Vagina (tissue), 2 donors: ENCODE data around the gene RNF208. TPM values are rescaled to one million over a fixed set of nuclear protein-coding genes. Genes with fewer than 3 reads are reported as not detected.

Source experiments
- DNase-seq, 2 donors: peaks; one replicate each; pipeline ENCODE4 v3.0.0-alpha.2; 2017; ENCODE audit errors: extremely low spot score in 2 of 2
- H3K27ac ChIP-seq: fragments of 200-600 bp; sonication (generic); one replicate; pipeline ENCODE4 v1.5.1; 2019
- H3K27me3 ChIP-seq: fragments of 200-600 bp; sonication (generic); one replicate; pipeline ENCODE4 v1.5.1; 2019
- H3K36me3 ChIP-seq, 2 donors: fragments of 200-600 bp; sonication (generic); one replicate each; pipeline ENCODE4 v1.5.1; 2017 to 2019
- H3K4me1 ChIP-seq: fragments of 200-600 bp; sonication (generic); one replicate; pipeline ENCODE4 v1.5.1; 2019
- H3K4me3 ChIP-seq, 2 donors: fragments of 200-600 bp; sonication (generic); 1 replicate in 1 of 2; 2 replicates in 1 of 2; pipeline ENCODE4 v1.5.1; 2016 to 2019
- H3K9me3 ChIP-seq: fragments of 200-600 bp; sonication (generic); one replicate; pipeline ENCODE4 v1.5.1; 2019
- POLR2A ChIP-seq, 2 donors: fragments of 450-650 bp; IDR thresholded peaks; one replicate each; pipeline ENCODE4 v1.6.1; 2017; ENCODE audit warnings: antibody characterized with exemption in 2 of 2, mild to moderate bottlenecking in 2 of 2, moderate library complexity in 2 of 2
- POLR2AphosphoS5 ChIP-seq, 2 donors: sonication (generic); formaldehyde crosslinking; IDR thresholded peaks; one replicate each; pipeline ENCODE4 v1.9.0; 2017; ENCODE audit warnings: antibody characterized with exemption in 2 of 2, mild to moderate bottlenecking in 2 of 2, low read depth in 1 of 2; ENCODE audit not compliant: insufficient read depth in 1 of 2
- intact Hi-C: fragments of 100-400 bp; cut with DNase I; formaldehyde crosslinking; loops from one replicate; pipeline ENCODE4 v1.15.1; 2023
- total RNA-seq: library from RNA; depleted of rRNA; stranded (reverse); fragments of >200 nt; gene quantifications from one replicate; pipeline ENCODE4 v1.2.3, GENCODE V29; 2016
- TF ChIP-seq, protein P1 (sequence below), 3 experiments: fragments of 450-650 bp in 2 of 3; fragments of 200-600 bp in 1 of 3; sonication (generic) in 1 of 3; IDR thresholded peaks; one replicate each; pipeline ENCODE4 v1.5.1; 2017 to 2019; ENCODE audit warnings: antibody characterized with exemption in 3 of 3, mild to moderate bottlenecking in 2 of 3, moderate library complexity in 2 of 3

Gene RNF208
- total RNA-seq, 1 donor from 2014 or later = 0.98 TPM

DNA sequence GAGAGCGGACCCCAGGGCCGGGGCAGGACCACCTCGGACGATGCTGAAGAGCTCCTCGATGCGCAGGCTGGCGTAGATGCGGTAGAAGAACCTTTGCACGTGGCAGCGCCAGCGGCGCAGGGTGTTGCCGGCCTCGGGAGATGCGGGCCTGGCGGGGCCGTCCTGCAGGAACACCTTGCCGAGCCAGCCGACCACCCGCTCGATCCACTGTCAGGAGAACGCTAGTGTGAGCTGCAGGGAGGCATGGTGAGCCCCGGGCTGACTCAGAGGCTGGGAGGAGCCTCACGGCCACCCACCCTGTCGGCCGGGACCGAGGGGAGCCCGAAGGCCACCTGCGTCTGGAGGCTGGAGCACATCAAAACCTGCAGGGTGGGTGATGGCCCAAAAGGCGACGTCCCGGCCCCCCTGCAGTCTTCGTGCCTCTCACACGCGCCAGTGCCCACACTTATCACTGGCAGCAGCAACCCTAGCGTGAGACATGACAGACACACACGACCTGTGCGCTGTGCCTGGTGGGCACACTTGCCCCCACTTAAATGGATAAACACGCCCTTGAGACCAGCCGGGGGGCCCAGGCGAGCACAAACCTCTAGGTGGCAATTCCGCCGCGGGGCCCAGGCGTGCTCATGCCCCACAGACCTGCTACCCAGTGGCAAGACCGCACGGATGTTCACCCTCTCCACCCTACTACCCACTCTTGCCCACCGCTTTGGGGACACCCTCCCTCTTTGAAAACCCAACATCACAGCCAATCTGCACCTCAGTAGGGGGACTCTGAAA lies 37.0 kb downstream of the RNF208 start:
- intact Hi-C loops = no loop called here
- no peak overlapping the region for H3K27ac ChIP-seq
- no peaks in the 10 kb centered on the region for H3K27me3 ChIP-seq
- H3K36me3 ChIP-seq = peaks cover 0 to 48% of the 10 kb centered on the region in 2 donors
- no peak for DNase-seq
- H3K4me3 ChIP-seq = no peak overlapping the region
- TF ChIP-seq POLR2AphosphoS5 (IDR thresholded peaks at IDR 0.05; ENCODE audit: insufficient read depth in 1 of 2, low read depth in 1 of 2) (no peak), POLR2A (IDR thresholded peaks at IDR 0.05) (no peak)
- TF ChIP-seq, protein P1, sequence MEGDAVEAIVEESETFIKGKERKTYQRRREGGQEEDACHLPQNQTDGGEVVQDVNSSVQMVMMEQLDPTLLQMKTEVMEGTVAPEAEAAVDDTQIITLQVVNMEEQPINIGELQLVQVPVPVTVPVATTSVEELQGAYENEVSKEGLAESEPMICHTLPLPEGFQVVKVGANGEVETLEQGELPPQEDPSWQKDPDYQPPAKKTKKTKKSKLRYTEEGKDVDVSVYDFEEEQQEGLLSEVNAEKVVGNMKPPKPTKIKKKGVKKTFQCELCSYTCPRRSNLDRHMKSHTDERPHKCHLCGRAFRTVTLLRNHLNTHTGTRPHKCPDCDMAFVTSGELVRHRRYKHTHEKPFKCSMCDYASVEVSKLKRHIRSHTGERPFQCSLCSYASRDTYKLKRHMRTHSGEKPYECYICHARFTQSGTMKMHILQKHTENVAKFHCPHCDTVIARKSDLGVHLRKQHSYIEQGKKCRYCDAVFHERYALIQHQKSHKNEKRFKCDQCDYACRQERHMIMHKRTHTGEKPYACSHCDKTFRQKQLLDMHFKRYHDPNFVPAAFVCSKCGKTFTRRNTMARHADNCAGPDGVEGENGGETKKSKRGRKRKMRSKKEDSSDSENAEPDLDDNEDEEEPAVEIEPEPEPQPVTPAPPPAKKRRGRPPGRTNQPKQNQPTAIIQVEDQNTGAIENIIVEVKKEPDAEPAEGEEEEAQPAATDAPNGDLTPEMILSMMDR (IDR thresholded peaks at IDR 0.05) = no peak
- H3K4me1 ChIP-seq = peaks cover 39% of the 10 kb centered on the region
- H3K9me3 ChIP-seq = no peaks in the 10 kb centered on the region

DNA sequence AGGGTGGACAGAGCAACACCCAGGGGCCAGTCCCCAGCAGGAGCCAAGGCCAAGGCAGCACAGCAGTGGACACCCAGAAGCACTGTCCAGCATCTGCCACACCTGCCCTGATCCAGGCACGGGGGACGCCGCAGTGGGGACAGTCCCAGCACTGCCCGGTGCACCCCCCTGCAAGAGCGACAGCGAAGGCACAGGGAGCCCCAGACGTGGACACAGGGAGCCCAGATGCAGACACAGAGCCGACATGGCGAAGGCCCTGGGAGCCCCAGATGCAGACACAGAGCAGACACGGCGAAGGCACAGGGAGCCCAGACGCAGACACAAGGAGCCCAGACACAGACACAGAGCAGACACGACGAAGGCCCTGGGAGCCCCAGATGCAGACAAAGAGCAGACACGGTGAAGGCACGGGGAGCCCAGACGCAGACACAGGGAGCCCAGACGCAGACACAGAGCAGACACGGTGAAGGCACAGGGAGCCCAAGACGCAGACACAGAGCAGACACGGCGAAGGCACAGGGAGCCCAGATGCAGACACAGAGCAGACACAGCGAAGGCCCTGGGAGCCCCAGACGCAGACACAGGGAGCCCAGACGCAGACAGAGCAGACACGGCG lies 38.0 kb downstream of the RNF208 start:
- Histone ChIP-seq H3K36me3 (peaks cover 0 to 51% of the 10 kb centered on the region in 2 donors), H3K27me3 (no peaks in the 10 kb centered on the region), H3K4me1 (peaks cover 29% of the 10 kb centered on the region), H3K4me3 (no peak overlapping the region), H3K9me3 (no peaks in the 10 kb centered on the region), H3K27ac (no peak overlapping the region)
- no peak for DNase-seq
- intact Hi-C loops = no loop called here
- TF ChIP-seq POLR2AphosphoS5 (IDR thresholded peaks at IDR 0.05; ENCODE audit: insufficient read depth in 1 of 2, low read depth in 1 of 2) = no peak

DNA sequence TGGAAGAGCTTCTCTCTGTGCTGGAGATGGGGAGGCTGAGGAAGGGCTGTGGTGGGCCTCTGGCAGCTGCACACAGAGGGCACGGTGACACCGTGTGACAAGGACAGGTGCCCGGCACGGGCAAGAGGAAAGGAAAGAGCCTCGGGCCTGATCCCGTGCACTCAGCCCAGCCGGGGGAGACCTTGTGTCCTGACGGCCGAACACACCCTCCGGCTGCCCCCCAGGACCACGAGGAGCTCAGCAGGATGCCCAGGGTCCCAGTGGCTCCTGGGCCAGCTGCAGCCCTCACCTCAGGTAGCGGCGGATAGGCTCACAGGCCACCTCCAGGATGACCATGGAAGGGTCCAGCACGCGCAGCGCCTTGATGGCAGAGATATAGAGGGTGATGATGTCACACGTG lies 39.2 kb downstream of the RNF208 start:
- no peak overlapping the region for H3K4me3 ChIP-seq
- peaks cover 0 to 59% of the 10 kb centered on the region in 2 donors for H3K36me3 ChIP-seq
- TF ChIP-seq POLR2A (IDR thresholded peaks at IDR 0.05) = no peak
- TF ChIP-seq POLR2AphosphoS5 (IDR thresholded peaks at IDR 0.05; ENCODE audit: insufficient read depth in 1 of 2, low read depth in 1 of 2) = no peak
- TF ChIP-seq, protein P1 (IDR thresholded peaks at IDR 0.05) = no peak
- no peaks in the 10 kb centered on the region for H3K27me3 ChIP-seq
- no peak for DNase-seq
- H3K9me3 ChIP-seq = no peaks in the 10 kb centered on the region
- intact Hi-C loops = no loop called here
- H3K27ac ChIP-seq = no peak overlapping the region
- peaks cover 27% of the 10 kb centered on the region for H3K4me1 ChIP-seq

DNA sequence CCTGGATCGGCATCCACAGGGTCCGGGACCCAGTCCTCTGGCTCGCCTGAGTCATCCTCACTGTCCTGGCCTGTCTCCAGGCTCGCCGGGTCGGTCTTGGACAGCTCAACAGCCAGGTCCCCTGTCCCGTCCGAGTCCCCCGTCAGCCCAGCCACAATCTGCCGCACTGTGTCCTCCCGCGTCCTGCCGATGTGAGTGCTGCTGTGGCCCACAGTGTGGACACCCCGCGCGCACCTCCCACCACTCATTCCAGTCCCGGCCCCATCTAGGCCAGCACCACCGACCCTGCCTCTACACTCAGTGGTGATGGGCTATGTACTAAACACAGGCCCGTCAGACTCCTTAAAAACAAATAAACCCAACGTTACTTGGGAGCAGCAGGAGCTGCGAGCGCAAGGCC lies 40.4 kb downstream of the RNF208 start:
- Histone ChIP-seq H3K4me3 (no peak overlapping the region), H3K9me3 (no peaks in the 10 kb centered on the region), H3K27me3 (no peaks in the 10 kb centered on the region), H3K27ac (no peak overlapping the region), H3K36me3 (peaks cover 0 to 60% of the 10 kb centered on the region in 2 donors), H3K4me1 (peaks cover 16% of the 10 kb centered on the region)
- intact Hi-C loops = no loop called here
- TF ChIP-seq POLR2AphosphoS5 (IDR thresholded peaks at IDR 0.05; ENCODE audit: insufficient read depth in 1 of 2, low read depth in 1 of 2) (no peak), POLR2A (IDR thresholded peaks at IDR 0.05) (no peak)
- TF ChIP-seq, protein P1 (IDR thresholded peaks at IDR 0.05) = no peak
- no peak for DNase-seq

DNA sequence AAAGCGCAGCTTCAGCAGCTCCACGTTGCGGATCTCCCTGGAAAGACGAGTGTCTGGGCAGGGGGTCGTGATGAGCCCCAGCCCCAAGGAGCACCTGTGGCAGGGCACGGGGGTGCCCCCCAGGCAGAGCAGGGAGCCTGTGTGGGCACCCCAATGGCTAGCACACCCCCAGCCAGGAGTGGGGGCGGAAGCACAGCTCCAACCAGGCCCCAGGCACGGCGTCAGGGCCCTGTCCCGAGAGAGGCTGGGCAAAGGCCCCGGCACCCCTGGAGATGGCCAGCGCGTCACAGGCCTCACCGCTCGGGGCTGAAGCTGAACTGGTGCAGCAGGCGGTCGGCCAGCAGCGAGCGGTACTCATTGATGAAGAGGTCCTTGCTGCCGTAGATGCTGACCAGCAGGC lies 41.5 kb downstream of the RNF208 start:
- Histone ChIP-seq H3K27me3 (no peaks in the 10 kb centered on the region), H3K4me1 (peaks cover 8% of the 10 kb centered on the region), H3K9me3 (no peaks in the 10 kb centered on the region), H3K4me3 (no peak overlapping the region), H3K27ac (no peak overlapping the region), H3K36me3 (peaks cover 0 to 59% of the 10 kb centered on the region in 2 donors)
- no peak for DNase-seq
- no peak for TF ChIP-seq POLR2A (IDR thresholded peaks at IDR 0.05)
- TF ChIP-seq POLR2AphosphoS5 (IDR thresholded peaks at IDR 0.05; ENCODE audit: insufficient read depth in 1 of 2, low read depth in 1 of 2) = no peak
- TF ChIP-seq, protein P1 (IDR thresholded peaks at IDR 0.05) = no peak
- intact Hi-C loops = no loop called here
